ENCODE data around the gene OXCT2. TPM values are rescaled to one million over a fixed set of nuclear protein-coding genes. Genes with fewer than 3 reads are reported as not detected.

The OXCT2 gene
- total and polyA plus RNA-seq, 9 of the 15 experiments (the other 6 are each of a cell fraction or from before 2014, with no cell fraction given) = 0.08 to 0.64 (median 0.22) TPM; not detected in 2

- no peaks in the 10 kb centered on the region for H3K9me3 ChIP-seq (replicated peaks; ENCODE audit: control insufficient read depth, insufficient read depth, low read depth, low read length)
- no peak for FAIRE-seq
- POLR2A ChIA-PET = interaction anchor here (0.7 to 1.3 kb wide), 2 partner anchors 8 to 10 kb away, joined by 3 read pairs; no protein-coding TSS in a partner anchor
- in situ Hi-C loops (cut with MboI) = no loop called here
- intact Hi-C loops (cut with micrococcal nuclease) = no loop called here
- H3K9ac ChIP-seq (ENCODE audit: insufficient read depth in 1 of 2, low read depth in 2 of 2, low read length in 2 of 2) = peak overlapping the region in 1 of 2 experiments; percentile 14; a peak in 1 of 4 replicates
- no peak for ATAC-seq
- no peak overlapping the region for H2AFZ ChIP-seq (ENCODE audit: low read depth, low read length)
- 63% methylated on average over 14 of the region's 14 CpGs for WGBS (ENCODE audit: insufficient coverage, low coverage, missing lambda C conversion rate)
- H3K9me1 ChIP-seq (ENCODE audit: control insufficient read depth, insufficient read depth, low read length) = no peaks in the 10 kb centered on the region
- H3K4me2 ChIP-seq (ENCODE audit: insufficient read depth, low read length) = 0 out of 2 replicates have a peak overlapping the region, but pooled peaks have one; percentile 17
- H3K27me3 ChIP-seq (ENCODE audit: control insufficient read depth in 2 of 2, insufficient read depth in 2 of 2, low read length in 2 of 2) = peaks cover 25 to 32% of the 10 kb centered on the region in 2 experiments
- H3K27ac ChIP-seq (ENCODE audit: extremely low read depth, low read depth, low read length) = no peak overlapping the region
- no peak for DNase-seq (ENCODE audit: extremely low read depth in 1 of 4, low spot score in 3 of 4)
- CTCF ChIA-PET (ENCODE audit: low intra/inter-chr PET ratio) = no interaction called here
- BruUV-seq (replicated peaks) = no TSS peak
- H3K4me1 ChIP-seq (replicated peaks in 1 of 2; ENCODE audit: control insufficient read depth in 2 of 2, insufficient read depth in 2 of 2, low read length in 2 of 2) = peaks cover 0 to 5% of the 10 kb centered on the region in 2 experiments; a peak in 2 of 5 replicates
- no peak overlapping the region for H3K4me3 ChIP-seq
- no peaks in the 10 kb centered on the region for H4K20me1 ChIP-seq (replicated peaks; ENCODE audit: control insufficient read depth, insufficient read depth, low read length)
- H3K79me2 ChIP-seq (ENCODE audit: control insufficient read depth, insufficient read depth, low read length) = no peaks in the 10 kb centered on the region
- no peaks in the 10 kb centered on the region for H3K36me3 ChIP-seq (ENCODE audit: control insufficient read depth, insufficient read depth, low read length)
- no peak for TF ChIP-seq THAP7 (CRISPR knock-in tag; IDR thresholded peaks at IDR 0.05)
- TF ChIP-seq SREBF2 (CRISPR knock-in tag; IDR thresholded peaks at IDR 0.05) = no peak
- TF ChIP-seq BCL6 (CRISPR knock-in tag; IDR thresholded peaks at IDR 0.05) = no peak
- no peak for TF ChIP-seq XRCC4 (IDR thresholded peaks at IDR 0.05; ENCODE audit: extremely low read depth, insufficient read depth, insufficient read length)
- TF ChIP-seq XRCC3 (IDR thresholded peaks at IDR 0.05) = no peak
- TF ChIP-seq, protein P1, sequence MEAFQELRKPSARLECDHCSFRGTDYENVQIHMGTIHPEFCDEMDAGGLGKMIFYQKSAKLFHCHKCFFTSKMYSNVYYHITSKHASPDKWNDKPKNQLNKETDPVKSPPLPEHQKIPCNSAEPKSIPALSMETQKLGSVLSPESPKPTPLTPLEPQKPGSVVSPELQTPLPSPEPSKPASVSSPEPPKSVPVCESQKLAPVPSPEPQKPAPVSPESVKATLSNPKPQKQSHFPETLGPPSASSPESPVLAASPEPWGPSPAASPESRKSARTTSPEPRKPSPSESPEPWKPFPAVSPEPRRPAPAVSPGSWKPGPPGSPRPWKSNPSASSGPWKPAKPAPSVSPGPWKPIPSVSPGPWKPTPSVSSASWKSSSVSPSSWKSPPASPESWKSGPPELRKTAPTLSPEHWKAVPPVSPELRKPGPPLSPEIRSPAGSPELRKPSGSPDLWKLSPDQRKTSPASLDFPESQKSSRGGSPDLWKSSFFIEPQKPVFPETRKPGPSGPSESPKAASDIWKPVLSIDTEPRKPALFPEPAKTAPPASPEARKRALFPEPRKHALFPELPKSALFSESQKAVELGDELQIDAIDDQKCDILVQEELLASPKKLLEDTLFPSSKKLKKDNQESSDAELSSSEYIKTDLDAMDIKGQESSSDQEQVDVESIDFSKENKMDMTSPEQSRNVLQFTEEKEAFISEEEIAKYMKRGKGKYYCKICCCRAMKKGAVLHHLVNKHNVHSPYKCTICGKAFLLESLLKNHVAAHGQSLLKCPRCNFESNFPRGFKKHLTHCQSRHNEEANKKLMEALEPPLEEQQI (IDR thresholded peaks at IDR 0.05) = no peak
- TF ChIP-seq ZNF639 (CRISPR knock-in tag; conservative IDR thresholded peaks at IDR 0.05 in 1 of 2, IDR thresholded peaks at IDR 0.05 in 1 of 2) = no peak
- TF ChIP-seq SNAPC5 (CRISPR knock-in tag; IDR thresholded peaks at IDR 0.05) = no peak
- TF ChIP-seq ZFX (CRISPR knock-in tag; IDR thresholded peaks at IDR 0.05) = no peak
- TF ChIP-seq ZBED1 (IDR thresholded peaks at IDR 0.05) = no peak
- no peak for TF ChIP-seq ZBTB7A (IDR thresholded peaks at IDR 0.05; ENCODE audit: borderline replicate concordance, control insufficient read depth, low read depth, low read length)
- no peak for TF ChIP-seq TARDBP (IDR thresholded peaks at IDR 0.05)
- no peak for TF ChIP-seq RFX1 (IDR thresholded peaks at IDR 0.05)
These were observed 43.2 kb downstream of the OXCT2 start for GRCh38 chr1:39727932-39728317.

Measured in K562 (cell line).